ENCODE measurements around the gene NRN1. TPM values are rescaled to one million over a fixed set of nuclear protein-coding genes. Genes with fewer than 3 reads are reported as not detected.

NRN1 gene
- total and polyA plus RNA-seq, 9 donors, result 1.8 to 31.9 (median 5.5) TPM

- 68 to 77% (median 68%) methylated on average over 4 of the region's 4 CpGs for WGBS, 3 donors
- no peak for DNase-seq
Measured at GRCh38 chr6:6037179-6037578, 30.5 kb upstream of the NRN1 start.

GRCh38 chr6:6033858-6034257, 27.1 kb upstream of the NRN1 start:
- intact Hi-C loops (cut with DNase I), result no loop called here
- Histone ChIP-seq H3K9me3 (no peaks in the 10 kb centered on the region), H3K4me1 (ENCODE audit: insufficient read depth) (no peaks in the 10 kb centered on the region), H3K4me3 (no peak overlapping the region), H3K27me3 (no peaks in the 10 kb centered on the region), H3K36me3 (no peaks in the 10 kb centered on the region), H3K27ac (no peak overlapping the region)
- DNase-seq, result no peak
- 57 to 67% (median 63%) methylated on average over 4 of the region's 4 CpGs for WGBS, 3 donors
- no peak for TF ChIP-seq EP300 (IDR thresholded peaks at IDR 0.05)
- no peak for TF ChIP-seq CTCF (IDR thresholded peaks at IDR 0.05)
- no peak for TF ChIP-seq POLR2A (IDR thresholded peaks at IDR 0.05)

More at GRCh38 chr6:6037179-6037578, 30.5 kb upstream of the NRN1 start:
- Histone ChIP-seq H3K4me1 (ENCODE audit: insufficient read depth) (no peaks in the 10 kb centered on the region), H3K36me3 (no peaks in the 10 kb centered on the region), H3K4me3 (no peak overlapping the region), H3K9me3 (no peaks in the 10 kb centered on the region), H3K27me3 (no peaks in the 10 kb centered on the region), H3K27ac (no peak overlapping the region)
- intact Hi-C loops (cut with DNase I), result no loop called here
- no peak for TF ChIP-seq POLR2A (IDR thresholded peaks at IDR 0.05)
- no peak for TF ChIP-seq EP300 (IDR thresholded peaks at IDR 0.05)
- no peak for TF ChIP-seq CTCF (IDR thresholded peaks at IDR 0.05)

- H3K4me1 ChIP-seq (ENCODE audit: insufficient read depth), result no peaks in the 10 kb centered on the region
- H3K36me3 ChIP-seq, result no peaks in the 10 kb centered on the region
- intact Hi-C loops (cut with DNase I), result no loop called here
- no peak for DNase-seq
- no peak overlapping the region for H3K27ac ChIP-seq
- no peaks in the 10 kb centered on the region for H3K9me3 ChIP-seq
- 64 to 73% (median 73%) methylated on average over 2 of the region's 2 CpGs for WGBS, 3 donors
- H3K4me3 ChIP-seq, result no peak overlapping the region
- H3K27me3 ChIP-seq, result no peaks in the 10 kb centered on the region
- TF ChIP-seq CTCF (IDR thresholded peaks at IDR 0.05) (no peak), POLR2A (IDR thresholded peaks at IDR 0.05) (no peak), EP300 (IDR thresholded peaks at IDR 0.05) (no peak)
Measured at GRCh38 chr6:6026513-6027205, 19.9 kb upstream of the NRN1 start.

GRCh38 chr6:6025736-6026135, 19.0 kb upstream of the NRN1 start:
- 80 to 85% (median 85%) methylated on average over 5 of the region's 5 CpGs for WGBS, 3 donors
- no peak for TF ChIP-seq POLR2A (IDR thresholded peaks at IDR 0.05)
- no peak for TF ChIP-seq EP300 (IDR thresholded peaks at IDR 0.05)
- no peak for TF ChIP-seq CTCF (IDR thresholded peaks at IDR 0.05)

More at GRCh38 chr6:6025736-6026135, 19.0 kb upstream of the NRN1 start:
- no peak overlapping the region for H3K27ac ChIP-seq
- no peaks in the 10 kb centered on the region for H3K27me3 ChIP-seq
- H3K36me3 ChIP-seq, result no peaks in the 10 kb centered on the region
- no peak overlapping the region for H3K4me3 ChIP-seq
- no peaks in the 10 kb centered on the region for H3K9me3 ChIP-seq
- H3K4me1 ChIP-seq (ENCODE audit: insufficient read depth), result no peaks in the 10 kb centered on the region
- intact Hi-C loops (cut with DNase I), result no loop called here
- DNase-seq, result no peak
